Keratinocyte (primary cell): Measurements from ENCODE around the gene SCNN1G. TPM values are rescaled to one million over a fixed set of nuclear protein-coding genes. Genes with fewer than 3 reads are reported as not detected.

ENCODE experiments used
- DNase-seq: peaks from one replicate; pipeline ENCODE4 v3.0.0-alpha.2; 2011; ENCODE audit warnings: low read depth, missing footprints, low spot score
- FAIRE-seq: peaks from 2 replicates; lab custom pipeline; 2011; peaks lifted over from hg19 to GRCh38; lab: Jason Lieb, UNC
- H2AFZ ChIP-seq: 2 replicates; pipeline ENCODE4 v1.6.0; 2012; ENCODE audit warnings: low read length, control low read depth, inconsistent platforms; ENCODE audit not compliant: control insufficient read depth
- H3K27ac ChIP-seq: 2 replicates; pipeline ENCODE4 v1.5.1; 2011; ENCODE audit warnings: low read length; ENCODE audit not compliant: control insufficient read depth, insufficient read depth
- H3K27me3 ChIP-seq: 3 replicates; pipeline ENCODE4 v1.6.0; 2011; ENCODE audit warnings: low read length; ENCODE audit not compliant: control insufficient read depth, insufficient read depth; ENCODE audit errors: extremely low read depth
- H3K36me3 ChIP-seq, 2 experiments: 2 replicates in 1 of 2; 3 replicates in 1 of 2; pipeline ENCODE4 v1.5.1; 2011; ENCODE audit warnings: low read length in 2 of 2, mild to moderate bottlenecking in 1 of 2; ENCODE audit not compliant: control insufficient read depth in 2 of 2, insufficient read depth in 2 of 2; ENCODE audit errors: extremely low read depth in 1 of 2
- H3K4me1 ChIP-seq: 3 replicates; pipeline ENCODE4 v1.5.1; 2011; ENCODE audit warnings: low read length; ENCODE audit not compliant: control insufficient read depth, insufficient read depth; ENCODE audit errors: extremely low read depth
- H3K4me2 ChIP-seq: 3 replicates; pipeline ENCODE4 v1.6.0; 2011; ENCODE audit warnings: low read depth, low read length; ENCODE audit not compliant: control insufficient read depth, insufficient read depth; ENCODE audit errors: extremely low read depth
- H3K4me3 ChIP-seq, 3 experiments: fragments of 200-600 bp in 1 of 3; sonication (generic) in 1 of 3; 2 replicates in 2 of 3; 3 replicates in 1 of 3; pipeline ENCODE4 v1.5.1; 2011 to 2016; ENCODE audit warnings: low read length in 3 of 3, mild to moderate bottlenecking in 3 of 3, control low read depth in 2 of 3, inconsistent platforms in 1 of 3, low read depth in 1 of 3, mixed read lengths in 1 of 3, mixed run types in 1 of 3, moderate library complexity in 1 of 3; ENCODE audit not compliant: control insufficient read depth in 2 of 3, insufficient read depth in 2 of 3; ENCODE audit errors: extremely low read depth in 1 of 3
- H3K79me2 ChIP-seq: 2 replicates; pipeline ENCODE4 v1.6.0; 2012; ENCODE audit warnings: low read length; ENCODE audit not compliant: control insufficient read depth, insufficient read depth
- H3K9ac ChIP-seq: 3 replicates; pipeline ENCODE4 v1.6.0; 2011; ENCODE audit warnings: low read length; ENCODE audit not compliant: control insufficient read depth, insufficient read depth; ENCODE audit errors: extremely low read depth
- H3K9me1 ChIP-seq: 3 replicates; pipeline ENCODE4 v1.6.0; 2011; ENCODE audit warnings: low read length; ENCODE audit not compliant: control insufficient read depth, insufficient read depth; ENCODE audit errors: extremely low read depth
- H3K9me3 ChIP-seq: 2 replicates; pipeline ENCODE4 v1.5.1; 2012; ENCODE audit warnings: low read depth, low read length; ENCODE audit not compliant: control insufficient read depth
- H4K20me1 ChIP-seq: 3 replicates; pipeline ENCODE4 v1.6.0; 2011; ENCODE audit warnings: low read length; ENCODE audit not compliant: control insufficient read depth, insufficient read depth; ENCODE audit errors: extremely low read depth
- EZH2 ChIP-seq: IDR thresholded peaks from one replicate; pipeline ENCODE4 v1.6.1; 2012; ENCODE audit warnings: inconsistent platforms, mild to moderate bottlenecking, low read length, moderate library complexity
- dilution Hi-C: fragments of 300-500 bp; cut with MboI; formaldehyde crosslinking; loops from one replicate; pipeline ENCODE4 v1.7.0; 2020; ENCODE audit warnings: low sequenced_read_pairs; ENCODE audit not compliant: extremely low pct_ligation_motif_present
- polyA plus RNA-seq, 5 experiments: library from polyadenylated mRNA; depleted of rRNA in 3 of 5; stranded (reverse) in 3 of 5; stranded (forward) in 1 of 5; unstranded in 1 of 5; fragments of >200 nt; gene quantifications; 1 replicate in 1 of 5; 2 replicates in 3 of 5; 3 replicates in 1 of 5; pipeline versions ENCODE4 v1.2.1 to v1.2.3, GENCODE V29; 2011 to 2012; ENCODE audit warnings: missing spikeins in 2 of 5, low read depth in 1 of 5, low replicate concordance in 1 of 5
- TF ChIP-seq, protein P1 (sequence below), 3 experiments: IDR thresholded peaks in 1 of 3; conservative IDR thresholded peaks in 1 of 3; optimal IDR thresholded peaks in 1 of 3; 2 replicates in 2 of 3; 3 replicates in 1 of 3; pipeline versions ENCODE3 to v1.5.1; 2011; ENCODE audit warnings: low read length in 3 of 3, mild to moderate bottlenecking in 3 of 3, moderate library complexity in 2 of 3, control low read depth in 1 of 3, inconsistent platforms in 1 of 3; ENCODE audit not compliant: insufficient read depth in 2 of 3; ENCODE audit errors: extremely low read depth in 1 of 3

SCNN1G gene
- polyA plus RNA-seq, 1 donor (not counting 4 experiments of a cell fraction or from before 2014, with no cell fraction given), result 0.25 TPM

DNA sequence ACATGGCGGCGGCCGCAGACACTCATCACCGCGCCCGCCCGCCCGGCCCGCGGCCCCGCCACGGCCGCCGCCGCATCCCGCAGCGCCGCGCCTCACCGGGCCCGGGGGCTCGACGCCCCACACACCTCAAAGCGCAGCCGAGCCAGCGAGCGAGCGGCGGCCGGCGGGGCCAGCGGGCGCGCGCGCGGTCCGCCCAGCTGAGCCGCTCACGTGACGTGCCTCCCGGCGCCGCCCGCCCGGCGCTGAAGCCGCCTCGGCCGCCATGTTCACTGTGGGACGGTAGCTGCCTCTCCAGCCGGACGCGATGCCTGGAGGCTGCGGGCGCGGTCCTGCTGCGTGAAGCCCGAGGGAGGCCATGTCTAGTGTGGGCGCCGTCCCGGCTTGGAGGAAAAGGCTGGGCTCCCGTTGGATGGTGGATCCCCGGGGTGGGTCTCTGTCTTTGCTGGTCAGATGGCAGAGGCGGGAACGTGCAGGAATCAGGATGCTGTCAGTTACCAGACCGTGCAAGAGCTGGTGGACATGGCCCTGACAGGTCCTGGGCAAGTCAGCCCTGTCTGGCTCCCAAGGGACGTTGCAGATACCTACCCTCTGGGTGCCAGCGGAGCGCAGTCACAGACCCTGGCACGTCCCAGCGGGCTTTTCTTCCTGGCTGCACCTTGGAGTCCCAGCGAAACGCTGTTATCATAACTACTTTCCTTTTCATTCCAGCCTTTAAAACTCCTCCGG, 33.1 kb upstream of the SCNN1G start, which contains the start of gene USP31:
USP31 (minus strand) TSS at position 186 of the 726 bp plus-strand sequence; CDS start at position 4, 182 bp downstream.
- TF ChIP-seq EZH2, result no peak
- TF ChIP-seq, protein P1, sequence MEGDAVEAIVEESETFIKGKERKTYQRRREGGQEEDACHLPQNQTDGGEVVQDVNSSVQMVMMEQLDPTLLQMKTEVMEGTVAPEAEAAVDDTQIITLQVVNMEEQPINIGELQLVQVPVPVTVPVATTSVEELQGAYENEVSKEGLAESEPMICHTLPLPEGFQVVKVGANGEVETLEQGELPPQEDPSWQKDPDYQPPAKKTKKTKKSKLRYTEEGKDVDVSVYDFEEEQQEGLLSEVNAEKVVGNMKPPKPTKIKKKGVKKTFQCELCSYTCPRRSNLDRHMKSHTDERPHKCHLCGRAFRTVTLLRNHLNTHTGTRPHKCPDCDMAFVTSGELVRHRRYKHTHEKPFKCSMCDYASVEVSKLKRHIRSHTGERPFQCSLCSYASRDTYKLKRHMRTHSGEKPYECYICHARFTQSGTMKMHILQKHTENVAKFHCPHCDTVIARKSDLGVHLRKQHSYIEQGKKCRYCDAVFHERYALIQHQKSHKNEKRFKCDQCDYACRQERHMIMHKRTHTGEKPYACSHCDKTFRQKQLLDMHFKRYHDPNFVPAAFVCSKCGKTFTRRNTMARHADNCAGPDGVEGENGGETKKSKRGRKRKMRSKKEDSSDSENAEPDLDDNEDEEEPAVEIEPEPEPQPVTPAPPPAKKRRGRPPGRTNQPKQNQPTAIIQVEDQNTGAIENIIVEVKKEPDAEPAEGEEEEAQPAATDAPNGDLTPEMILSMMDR (optimal IDR thresholded peaks at IDR 0.05 in 1 of 3, IDR thresholded peaks at IDR 0.05 in 1 of 3, conservative IDR thresholded peaks at IDR 0.05 in 1 of 3; ENCODE audit: extremely low read depth in 1 of 3, insufficient read depth in 2 of 3, low read length in 3 of 3), result no peak
- peaks cover 26% of the 10 kb centered on the region for H3K4me1 ChIP-seq
- peak within 1 kb of the TSS; percentile 87 for H3K9ac ChIP-seq
- FAIRE-seq (no peak), DNase-seq (peak; percentile 83)
- dilution Hi-C loops, result no loop called here
- H2AFZ ChIP-seq, result peak within 1 kb of the TSS; percentile 94
- H4K20me1 ChIP-seq, result no peaks in the 10 kb centered on the region
- no peaks in the 10 kb centered on the region for H3K27me3 ChIP-seq
- peak within 1 kb of the TSS; percentile 93 for H3K4me2 ChIP-seq
- peaks cover 4% of the 10 kb centered on the region for H3K9me1 ChIP-seq
- H3K4me3 ChIP-seq, result peak within 1 kb of the TSS; percentile 74 to 91 (median 79)
- H3K9me3 ChIP-seq, result no peaks in the 10 kb centered on the region
- peak within 1 kb of the TSS; percentile 98 for H3K27ac ChIP-seq
- peaks cover 36% of the 10 kb centered on the region for H3K79me2 ChIP-seq
- no peaks in the 10 kb centered on the region for H3K36me3 ChIP-seq

DNA sequence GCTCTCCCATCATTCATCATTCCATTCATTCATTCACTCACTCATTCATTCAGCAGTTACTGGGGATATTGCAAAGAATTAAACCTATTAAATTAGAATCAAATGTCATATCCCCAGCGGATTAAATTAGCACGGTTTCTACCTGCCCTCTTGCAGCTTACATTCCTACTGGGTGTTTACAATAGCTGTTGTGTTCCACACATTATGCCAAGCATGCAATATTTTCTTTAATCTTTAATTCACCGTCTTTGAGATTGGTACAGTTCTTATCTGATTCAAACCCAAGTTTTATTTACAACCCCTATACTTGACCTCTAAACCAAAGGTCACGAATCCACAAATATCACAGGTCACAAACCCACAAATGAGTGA, 32.6 kb upstream of the SCNN1G start:
- Histone ChIP-seq H4K20me1 (no peaks in the 10 kb centered on the region), H3K4me1 (peaks cover 21% of the 10 kb centered on the region), H3K27ac (no peak overlapping the region), H3K9me3 (no peaks in the 10 kb centered on the region), H3K27me3 (no peaks in the 10 kb centered on the region), H3K36me3 (no peaks in the 10 kb centered on the region), H3K9me1 (no peaks in the 10 kb centered on the region), H3K4me3 (peak overlapping the region; percentile 35 to 79 (median 71)), H3K4me2 (peak overlapping the region; percentile 88), H2AFZ (peak overlapping the region; percentile 94), H3K79me2 (peaks cover 30% of the 10 kb centered on the region), H3K9ac (peak overlapping the region; percentile 87)
- TF ChIP-seq, protein P1 (optimal IDR thresholded peaks at IDR 0.05 in 1 of 3, IDR thresholded peaks at IDR 0.05 in 1 of 3, conservative IDR thresholded peaks at IDR 0.05 in 1 of 3; ENCODE audit: extremely low read depth in 1 of 3, insufficient read depth in 2 of 3, low read length in 3 of 3), result no peak
- TF ChIP-seq EZH2, result no peak
- DNase-seq (no peak), FAIRE-seq (peak; percentile 36)
- dilution Hi-C loops, result loop anchor here (25.0 kb wide), 1 partner anchor 237 kb away; no protein-coding TSS in a partner anchor
